Activated CD4-positive, alpha-beta T cell treated with anti-CD3 and anti-CD28 coated beads, Interleukin-2, amount 50 U/mL, for 24 hours (primary cell): Measurements from ENCODE around the gene ACO2.

Experiments
- DNase-seq, 2 donors: peaks; one replicate each; pipeline ENCODE4 v3.0.0-alpha.2; 2020; ENCODE audit warnings: low read depth in 1 of 2, low spot score in 1 of 2

The ACO2 gene

GRCh38 chr22:41487037-41487935 is 18.4 kb downstream of the ACO2 start:
- DNase-seq: no peak

DNA sequence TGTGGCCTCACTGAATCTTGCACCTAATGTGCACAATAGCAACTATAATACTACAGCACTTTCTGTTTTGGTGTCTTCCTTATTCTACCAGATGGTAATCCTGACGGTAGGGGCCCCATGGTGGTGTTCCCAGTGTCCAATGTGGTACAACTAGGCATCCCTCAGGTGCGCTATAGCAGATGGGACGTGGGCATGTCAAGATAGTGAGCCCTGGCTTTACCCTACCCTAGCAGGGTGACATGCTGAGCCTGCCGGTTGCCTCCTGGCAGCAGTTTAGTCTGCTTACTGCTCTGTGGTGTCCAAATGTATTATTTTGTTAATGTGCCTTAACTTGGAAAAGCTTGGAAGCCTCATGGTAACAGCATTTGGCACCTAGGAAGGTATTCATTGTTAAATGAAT is 19.2 kb downstream of the ACO2 start:
- DNase-seq: no peak

DNA sequence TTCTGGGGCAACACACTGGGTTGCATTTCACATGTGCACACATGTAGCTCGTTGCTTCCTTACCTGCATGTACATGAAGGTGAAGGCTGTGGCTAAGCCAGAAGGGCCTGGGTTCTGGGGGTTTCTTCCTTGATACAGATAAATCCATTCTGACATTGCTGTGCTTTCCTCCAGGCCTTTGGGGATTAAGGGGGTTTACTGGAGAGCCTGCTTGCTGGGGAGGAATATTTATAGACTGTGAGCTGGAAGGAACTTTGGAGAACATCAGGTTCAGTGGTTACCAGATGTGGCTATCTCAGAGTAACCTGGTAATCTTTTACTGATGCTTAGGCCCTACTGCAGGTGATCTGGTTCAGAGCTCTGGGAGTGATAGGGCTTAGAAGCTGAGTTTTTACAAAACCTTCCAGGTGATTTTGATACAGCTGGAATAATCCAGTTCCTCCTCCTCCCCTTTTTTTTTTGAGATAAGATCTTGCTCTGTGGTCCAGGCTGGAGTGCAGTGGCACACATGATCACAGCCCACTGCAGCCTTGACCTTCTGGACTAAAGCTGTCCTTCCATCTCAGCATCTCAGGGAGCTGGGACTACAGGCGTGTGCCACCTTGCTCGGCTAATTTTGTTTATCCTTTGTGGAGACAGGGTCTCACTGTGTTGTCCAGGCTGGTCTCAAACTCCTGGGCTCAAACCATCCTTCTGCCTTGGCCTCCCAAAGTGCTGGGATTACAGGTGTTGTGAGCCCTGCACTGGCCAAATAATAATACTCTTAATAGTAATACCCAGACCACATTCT is 19.9 kb downstream of the ACO2 start:
- DNase-seq: no peak

DNA sequence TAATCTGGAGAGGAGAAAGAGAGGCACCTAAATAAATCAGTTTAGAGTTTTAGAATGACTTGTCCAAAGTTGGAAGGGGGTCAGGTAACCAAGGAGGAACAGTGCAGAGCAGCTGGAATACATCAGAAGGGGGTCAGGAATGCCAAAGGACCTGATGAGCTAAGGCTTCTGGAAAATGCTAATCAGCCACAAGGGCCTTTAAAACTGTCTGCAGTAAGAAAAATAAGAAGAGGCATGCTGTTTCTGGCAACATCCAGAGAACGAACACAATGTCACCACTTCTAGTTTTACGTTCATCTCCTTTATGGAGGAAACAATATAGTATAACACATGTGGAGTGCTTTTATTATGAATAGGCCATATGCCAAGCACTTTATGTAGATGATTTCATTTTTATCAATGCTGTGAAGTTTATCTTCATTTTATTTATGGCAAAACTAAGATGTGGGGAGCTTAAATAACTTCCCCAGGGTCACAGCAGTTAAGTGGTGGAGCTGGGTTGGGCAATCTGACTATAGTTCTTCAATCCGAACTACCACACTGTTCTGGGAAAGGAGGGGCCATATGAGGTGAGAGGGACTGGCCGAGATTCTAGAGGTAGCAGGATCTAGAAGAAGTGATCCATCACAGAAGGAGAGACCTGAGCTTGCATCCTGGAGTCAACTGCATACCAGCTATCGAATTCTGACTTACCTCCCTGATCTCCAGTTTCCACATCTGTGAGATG is 22.6 kb downstream of the ACO2 start:
- DNase-seq: no peak

DNA sequence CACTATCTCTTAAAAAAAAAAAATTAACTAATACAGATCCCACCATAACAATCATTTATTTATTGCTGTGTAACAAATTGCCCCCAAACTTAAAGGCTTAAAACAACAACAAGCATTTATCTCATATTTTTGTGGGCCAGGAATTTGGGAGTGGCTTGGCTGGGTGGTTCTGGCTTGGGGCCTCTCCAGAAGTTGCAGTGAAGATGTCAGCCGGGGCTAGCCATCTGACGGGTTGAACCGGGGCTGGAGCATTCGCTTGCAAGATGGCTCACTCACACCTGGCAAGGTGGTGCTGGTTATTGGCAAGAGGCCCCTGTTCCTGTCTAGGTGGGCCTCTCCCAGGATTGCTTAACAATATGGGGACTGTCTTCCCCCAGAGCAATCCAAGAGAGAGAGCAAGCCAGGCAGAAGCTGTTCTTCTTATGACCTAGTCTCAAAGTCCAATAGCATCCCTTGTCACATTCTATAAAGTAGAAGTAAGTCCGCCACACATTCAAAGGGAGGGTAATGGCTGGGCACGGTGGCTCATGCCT is 29.5 kb downstream of the ACO2 start:
- DNase-seq: no peak

GRCh38 chr22:41499624-41500280 is 30.8 kb downstream of the ACO2 start:
- DNase-seq: no peak

GRCh38 chr22:41500303-41500702 is 31.4 kb downstream of the ACO2 start:
- no peak for DNase-seq

DNA sequence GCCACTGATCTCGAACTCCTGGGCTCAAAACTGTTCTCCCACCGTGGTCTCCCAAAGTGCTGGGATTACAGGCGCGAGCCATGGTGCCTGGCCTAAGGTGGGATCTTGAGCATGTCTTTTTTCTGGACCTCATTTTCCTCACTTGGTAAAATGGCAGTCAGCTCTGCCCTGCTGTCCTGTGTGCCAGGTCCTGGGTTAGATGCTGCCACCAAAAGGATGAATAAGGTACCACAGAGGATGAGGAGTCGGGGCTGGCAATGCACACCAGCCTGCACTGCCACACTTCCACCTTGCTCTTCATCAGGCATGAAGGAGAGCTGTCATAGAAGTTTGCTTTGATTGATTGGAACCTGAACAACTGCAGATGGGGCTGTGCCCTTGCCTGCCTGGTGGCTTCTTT is 32.3 kb downstream of the ACO2 start:
- no peak for DNase-seq

- no peak for DNase-seq
Measured at GRCh38 chr22:41504397-41504796, 35.5 kb downstream of the ACO2 start.

GRCh38 chr22:41504816-41505215 is 35.9 kb downstream of the ACO2 start:
- DNase-seq: no peak

- DNase-seq: no peak
Measured at GRCh38 chr22:41505511-41506220, 36.7 kb downstream of the ACO2 start.

DNA sequence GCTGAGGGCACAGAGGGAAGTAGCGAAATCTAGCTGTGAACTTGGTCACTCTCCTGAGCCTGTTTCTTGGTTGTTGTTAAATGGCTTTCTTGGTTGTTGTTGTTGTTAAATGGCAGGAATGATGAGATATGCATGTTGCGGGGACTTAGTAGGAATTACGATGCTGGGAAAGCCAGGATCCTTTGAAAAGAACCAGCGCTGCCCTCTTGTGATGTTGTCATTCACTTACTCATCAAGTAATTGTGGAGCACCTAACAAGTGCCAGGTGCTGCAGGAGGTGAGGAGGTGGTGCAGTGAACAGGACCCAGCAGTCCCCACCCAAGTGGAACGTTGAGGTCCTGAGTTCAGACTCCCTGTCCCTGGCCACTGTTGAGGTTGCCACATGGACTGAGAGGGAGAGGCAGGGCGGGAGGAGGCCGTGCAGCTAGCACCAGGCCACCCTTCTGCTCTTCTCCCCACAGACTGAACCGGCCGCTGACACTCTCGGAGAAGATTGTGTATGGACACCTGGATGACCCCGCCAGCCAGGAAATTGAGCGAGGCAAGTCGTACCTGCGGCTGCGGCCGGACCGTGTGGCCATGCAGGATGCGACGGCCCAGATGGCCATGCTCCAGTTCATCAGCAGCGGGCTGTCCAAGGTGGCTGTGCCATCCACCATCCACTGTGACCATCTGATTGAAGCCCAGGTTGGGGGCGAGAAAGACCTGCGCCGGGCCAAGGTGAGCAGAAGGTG is 38.6 kb downstream of the ACO2 start:
- DNase-seq: no peak

DNA sequence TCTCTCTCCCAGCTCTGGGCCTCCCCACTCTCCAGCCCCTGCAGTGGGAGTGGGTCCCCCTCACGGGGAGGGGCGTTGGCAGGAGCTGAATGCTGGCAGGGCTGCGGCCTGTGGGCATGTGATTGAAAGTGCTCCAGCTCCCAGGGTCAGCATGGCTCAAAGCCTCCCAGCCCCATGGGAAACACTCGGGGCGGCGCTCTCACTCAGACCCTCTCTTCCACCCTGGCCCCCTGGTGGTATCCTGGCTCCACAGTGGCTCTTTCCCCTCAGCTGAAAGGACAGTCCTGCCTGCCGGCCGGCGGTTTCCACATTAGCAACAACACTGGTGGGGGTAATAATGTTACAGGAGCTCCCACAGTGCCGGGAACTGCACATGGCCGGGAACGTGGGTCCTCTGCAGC is 39.9 kb downstream of the ACO2 start:
- no peak for DNase-seq

DNA sequence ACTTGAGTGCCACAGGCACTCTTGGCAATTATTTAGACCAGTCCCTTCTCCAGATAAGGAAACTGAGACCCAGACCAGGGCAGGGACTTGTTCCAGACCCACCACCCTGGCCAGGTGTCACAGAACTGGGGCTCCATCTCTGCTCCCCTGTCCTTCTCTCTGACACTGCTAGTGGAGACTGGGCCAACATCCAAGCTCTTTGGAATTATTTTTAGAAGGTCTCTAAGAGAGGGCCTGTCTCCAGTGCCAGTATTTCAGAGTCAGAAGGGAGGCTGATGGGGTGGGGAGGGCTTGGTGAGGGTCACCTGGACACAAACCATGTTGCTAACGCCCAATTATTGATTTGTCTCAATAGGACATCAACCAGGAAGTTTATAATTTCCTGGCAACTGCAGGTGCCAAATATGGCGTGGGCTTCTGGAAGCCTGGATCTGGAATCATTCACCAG is 42.6 kb downstream of the ACO2 start:
- DNase-seq: no peak

- DNase-seq: no peak
Measured at GRCh38 chr22:41512421-41513194, 43.7 kb downstream of the ACO2 start.

DNA sequence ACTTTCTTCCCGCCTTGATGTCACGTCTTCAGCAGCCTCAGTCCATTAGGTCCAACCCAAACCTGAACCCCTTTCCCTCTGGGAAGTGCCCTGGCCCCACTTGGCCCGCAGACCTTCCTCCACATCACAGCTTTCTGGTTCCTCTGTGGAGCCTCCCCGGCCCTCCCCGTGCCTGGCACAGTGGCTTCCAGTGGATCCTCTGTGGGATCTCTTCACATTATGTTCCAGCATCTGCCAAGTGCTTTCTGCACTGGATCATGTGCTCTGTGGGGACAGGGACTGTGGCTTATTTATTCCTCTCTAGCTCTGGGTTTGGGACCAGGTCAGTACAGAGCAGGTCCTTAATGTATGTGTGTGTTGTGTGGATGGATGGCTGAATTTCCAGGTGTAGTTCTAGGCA is 44.5 kb downstream of the ACO2 start:
- DNase-seq: no peak

GRCh38 chr22:41516462-41516861 is 47.5 kb downstream of the ACO2 start:
- DNase-seq: no peak

DNA sequence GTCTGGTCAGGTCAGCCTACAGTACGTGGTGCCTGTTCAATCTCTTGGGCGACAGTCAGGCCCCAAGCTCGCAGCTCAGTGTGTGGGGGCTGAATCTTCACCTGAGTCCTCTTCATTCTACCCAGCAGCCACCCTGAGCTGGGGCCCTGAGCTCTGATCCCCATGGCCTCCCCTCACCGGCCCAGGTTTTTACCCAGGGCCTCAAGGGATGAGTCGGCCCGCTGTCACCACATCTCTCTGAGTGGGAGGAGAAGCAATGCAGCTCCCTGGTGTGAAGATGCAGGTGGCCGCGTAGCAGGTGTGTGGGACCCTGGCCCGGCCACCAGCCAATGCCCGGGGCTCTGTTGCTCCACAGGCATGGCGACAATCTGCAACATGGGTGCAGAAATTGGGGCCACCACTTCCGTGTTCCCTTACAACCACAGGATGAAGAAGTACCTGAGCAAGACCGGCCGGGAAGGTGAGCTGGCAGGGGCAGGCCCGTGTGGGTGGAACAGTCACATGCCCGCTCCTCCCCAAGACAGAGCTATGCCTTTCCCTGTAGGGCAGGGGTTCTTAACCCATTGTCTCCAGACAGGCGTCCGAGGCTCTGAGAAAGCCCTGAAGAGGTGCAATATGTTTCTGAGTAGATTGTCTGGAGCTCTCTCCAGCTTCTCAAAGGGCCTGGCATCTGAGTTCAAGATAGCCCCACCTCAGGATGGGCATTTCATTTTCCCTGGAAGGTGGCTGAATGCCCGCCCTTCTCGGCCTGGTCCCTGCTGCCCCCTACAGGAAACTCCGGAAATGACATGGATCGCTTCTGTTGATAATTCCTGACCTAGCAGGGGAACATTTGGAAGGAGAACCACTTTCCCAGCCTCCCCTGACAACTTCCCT is 48.5 kb downstream of the ACO2 start:
- peak in 1 of 2 donors; percentile 22 for DNase-seq
